Measurements from ENCODE around the gene TMEM38A.

Gene TMEM38A

GRCh38 chr19:16660763-16661479, at the start of gene TMEM38A:
Gene TMEM38A, plus strand, starts transcription at chr19:16661139. Its CDS starts 79 bp downstream, at chr19:16661218.
- Histone ChIP-seq H3K27ac (ENCODE audit: low read depth, low read length) (peak within 1 kb of the TSS; percentile 84), H3K4me1 (ENCODE audit: control insufficient read depth, insufficient read depth, low read length, unreplicated experiment) (peaks cover 5% of the 10 kb centered on the region), H3K4me3 (ENCODE audit: low read depth, low read length) (peak within 1 kb of the TSS; percentile 99), H2AFZ (ENCODE audit: low read length, unreplicated experiment) (peak within 1 kb of the TSS; percentile 74), H3K36me3 (ENCODE audit: insufficient read depth, low read length) (no peaks in the 10 kb centered on the region), H3K79me2 (ENCODE audit: control insufficient read depth, insufficient read depth, low read length, unreplicated experiment) (peaks cover 16% of the 10 kb centered on the region), H3K27me3 (ENCODE audit: insufficient read depth, low read length) (no peaks in the 10 kb centered on the region)

DNA sequence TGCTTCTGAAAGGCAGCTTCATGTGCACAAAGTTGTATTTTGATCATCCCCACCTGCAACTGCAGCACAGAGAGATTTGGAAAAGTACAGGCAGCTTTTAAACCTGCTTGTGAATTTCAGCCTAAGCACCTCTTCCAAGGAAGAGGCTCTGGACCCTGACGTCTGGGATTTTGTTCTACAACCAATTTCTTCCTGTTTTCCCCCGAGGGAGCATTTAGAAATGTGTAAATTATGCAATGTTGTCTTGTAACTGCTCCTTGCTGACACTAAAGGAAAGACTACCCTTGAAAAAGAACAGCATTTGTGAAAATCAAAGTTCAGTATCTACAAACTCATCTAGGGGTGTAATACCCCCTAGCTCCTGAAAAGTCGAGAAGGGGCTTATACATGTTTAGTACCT, 48.3 kb upstream of the TMEM38A start:
- Histone ChIP-seq H3K36me3 (ENCODE audit: insufficient read depth, low read length) (no peaks in the 10 kb centered on the region), H3K27me3 (ENCODE audit: insufficient read depth, low read length) (no peaks in the 10 kb centered on the region), H3K79me2 (ENCODE audit: control insufficient read depth, insufficient read depth, low read length, unreplicated experiment) (peaks cover 81% of the 10 kb centered on the region), H3K27ac (ENCODE audit: low read depth, low read length) (no peak overlapping the region), H3K4me3 (ENCODE audit: low read depth, low read length) (no peak overlapping the region), H2AFZ (ENCODE audit: low read length, unreplicated experiment) (no peak overlapping the region), H3K4me1 (ENCODE audit: control insufficient read depth, insufficient read depth, low read length, unreplicated experiment) (peaks cover 31% of the 10 kb centered on the region)

GRCh38 chr19:16613841-16614240, 47.1 kb upstream of the TMEM38A start:
- no peak overlapping the region for H2AFZ ChIP-seq (ENCODE audit: low read length, unreplicated experiment)
- no peaks in the 10 kb centered on the region for H3K36me3 ChIP-seq (ENCODE audit: insufficient read depth, low read length)
- H3K27ac ChIP-seq (ENCODE audit: low read depth, low read length), result no peak overlapping the region
- no peaks in the 10 kb centered on the region for H3K27me3 ChIP-seq (ENCODE audit: insufficient read depth, low read length)
- no peak overlapping the region for H3K4me3 ChIP-seq (ENCODE audit: low read depth, low read length)
- H3K79me2 ChIP-seq (ENCODE audit: control insufficient read depth, insufficient read depth, low read length, unreplicated experiment), result peaks cover 84% of the 10 kb centered on the region
- peaks cover 19% of the 10 kb centered on the region for H3K4me1 ChIP-seq (ENCODE audit: control insufficient read depth, insufficient read depth, low read length, unreplicated experiment)

DNA sequence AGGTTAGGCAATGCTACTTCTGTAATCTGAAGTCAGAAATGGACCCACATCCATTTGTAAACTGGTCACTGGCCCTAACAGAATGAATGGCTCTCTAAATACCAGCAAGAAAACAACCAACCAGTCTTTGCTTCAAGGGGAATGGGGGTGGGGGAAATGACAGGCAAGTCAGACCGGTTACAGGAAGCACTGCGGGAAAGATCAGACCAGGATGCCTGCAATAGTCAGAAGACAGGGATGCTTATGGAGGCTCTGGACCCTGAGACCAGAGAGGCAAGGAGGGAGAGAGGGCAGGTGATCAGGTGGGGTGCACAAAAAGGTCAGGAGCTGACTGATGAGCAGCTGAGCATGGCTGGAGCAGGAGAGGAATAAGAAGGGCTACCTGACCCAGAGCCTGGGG, 46.0 kb upstream of the TMEM38A start:
- peaks cover 14% of the 10 kb centered on the region for H3K4me1 ChIP-seq (ENCODE audit: control insufficient read depth, insufficient read depth, low read length, unreplicated experiment)
- no peak overlapping the region for H3K4me3 ChIP-seq (ENCODE audit: low read depth, low read length)
- H3K79me2 ChIP-seq (ENCODE audit: control insufficient read depth, insufficient read depth, low read length, unreplicated experiment), result peaks cover 92% of the 10 kb centered on the region
- no peak overlapping the region for H2AFZ ChIP-seq (ENCODE audit: low read length, unreplicated experiment)
- H3K36me3 ChIP-seq (ENCODE audit: insufficient read depth, low read length), result no peaks in the 10 kb centered on the region
- no peaks in the 10 kb centered on the region for H3K27me3 ChIP-seq (ENCODE audit: insufficient read depth, low read length)
- H3K27ac ChIP-seq (ENCODE audit: low read depth, low read length), result no peak overlapping the region

- Histone ChIP-seq H2AFZ (ENCODE audit: low read length, unreplicated experiment) (no peak overlapping the region), H3K79me2 (ENCODE audit: control insufficient read depth, insufficient read depth, low read length, unreplicated experiment) (peaks cover 96% of the 10 kb centered on the region), H3K4me1 (ENCODE audit: control insufficient read depth, insufficient read depth, low read length, unreplicated experiment) (peaks cover 12% of the 10 kb centered on the region)
These were observed 45.1 kb upstream of the TMEM38A start for GRCh38 chr19:16615808-16616207.

GRCh38 chr19:16618248-16618647, 42.7 kb upstream of the TMEM38A start:
- Histone ChIP-seq H3K36me3 (ENCODE audit: insufficient read depth, low read length) (no peaks in the 10 kb centered on the region), H3K27me3 (ENCODE audit: insufficient read depth, low read length) (no peaks in the 10 kb centered on the region), H3K4me1 (ENCODE audit: control insufficient read depth, insufficient read depth, low read length, unreplicated experiment) (peaks cover 2% of the 10 kb centered on the region), H2AFZ (ENCODE audit: low read length, unreplicated experiment) (no peak overlapping the region), H3K27ac (ENCODE audit: low read depth, low read length) (no peak overlapping the region), H3K79me2 (ENCODE audit: control insufficient read depth, insufficient read depth, low read length, unreplicated experiment) (peaks cover 96% of the 10 kb centered on the region), H3K4me3 (ENCODE audit: low read depth, low read length) (no peak overlapping the region)

More at GRCh38 chr19:16615808-16616207, 45.1 kb upstream of the TMEM38A start:
- Histone ChIP-seq H3K27me3 (ENCODE audit: insufficient read depth, low read length) (no peaks in the 10 kb centered on the region), H3K4me3 (ENCODE audit: low read depth, low read length) (no peak overlapping the region), H3K36me3 (ENCODE audit: insufficient read depth, low read length) (no peaks in the 10 kb centered on the region), H3K27ac (ENCODE audit: low read depth, low read length) (no peak overlapping the region)

DNA sequence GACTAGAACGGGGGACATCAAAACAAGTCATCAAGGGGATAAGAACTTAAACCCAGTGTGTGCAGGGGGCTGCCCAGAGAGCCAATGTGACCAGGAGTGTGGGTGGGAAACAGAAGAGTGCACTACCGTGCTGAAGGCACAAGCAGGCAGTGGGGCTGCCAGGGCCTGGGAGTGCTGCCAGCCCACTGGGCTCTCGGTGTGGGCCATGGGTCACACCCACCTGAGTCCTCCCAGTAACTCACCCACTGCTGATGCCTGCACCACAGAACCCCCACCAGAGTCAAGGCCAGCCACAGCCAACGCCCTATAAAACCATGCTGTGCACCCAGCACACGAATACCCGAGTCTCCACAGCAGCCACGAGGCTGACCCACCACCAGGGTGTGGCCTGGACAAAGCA, 41.5 kb upstream of the TMEM38A start:
- Histone ChIP-seq H3K27me3 (ENCODE audit: insufficient read depth, low read length) (no peaks in the 10 kb centered on the region), H3K27ac (ENCODE audit: low read depth, low read length) (no peak overlapping the region), H3K4me3 (ENCODE audit: low read depth, low read length) (no peak overlapping the region), H3K4me1 (ENCODE audit: control insufficient read depth, insufficient read depth, low read length, unreplicated experiment) (no peaks in the 10 kb centered on the region), H3K36me3 (ENCODE audit: insufficient read depth, low read length) (no peaks in the 10 kb centered on the region), H2AFZ (ENCODE audit: low read length, unreplicated experiment) (no peak overlapping the region), H3K79me2 (ENCODE audit: control insufficient read depth, insufficient read depth, low read length, unreplicated experiment) (peaks cover 97% of the 10 kb centered on the region)

DNA sequence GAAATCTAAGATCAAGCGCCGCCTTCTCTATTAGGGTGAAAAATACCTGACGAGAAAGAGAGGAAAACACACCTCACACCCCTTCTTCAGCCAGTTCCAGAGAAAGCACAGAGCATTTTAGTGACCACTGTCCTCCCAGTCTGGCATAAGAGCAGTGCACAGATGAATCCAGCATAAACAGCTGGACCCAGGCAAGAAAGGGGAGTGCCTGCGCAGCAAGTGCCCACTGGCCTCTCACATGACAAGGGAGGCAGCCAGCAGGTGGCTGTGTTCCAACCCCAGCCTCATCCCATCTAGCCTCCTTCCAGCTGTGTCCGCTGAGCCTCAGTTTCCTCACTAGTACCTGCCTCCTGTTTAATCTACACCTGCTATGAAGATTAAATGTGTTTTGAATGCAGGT, 40.9 kb upstream of the TMEM38A start:
- no peaks in the 10 kb centered on the region for H3K27me3 ChIP-seq (ENCODE audit: insufficient read depth, low read length)
- no peak overlapping the region for H3K27ac ChIP-seq (ENCODE audit: low read depth, low read length)
- no peak overlapping the region for H3K4me3 ChIP-seq (ENCODE audit: low read depth, low read length)
- peaks cover 97% of the 10 kb centered on the region for H3K79me2 ChIP-seq (ENCODE audit: control insufficient read depth, insufficient read depth, low read length, unreplicated experiment)
- no peaks in the 10 kb centered on the region for H3K4me1 ChIP-seq (ENCODE audit: control insufficient read depth, insufficient read depth, low read length, unreplicated experiment)
- no peak overlapping the region for H2AFZ ChIP-seq (ENCODE audit: low read length, unreplicated experiment)
- no peaks in the 10 kb centered on the region for H3K36me3 ChIP-seq (ENCODE audit: insufficient read depth, low read length)

- Histone ChIP-seq H3K4me1 (ENCODE audit: control insufficient read depth, insufficient read depth, low read length, unreplicated experiment) (peaks cover 4% of the 10 kb centered on the region), H3K36me3 (ENCODE audit: insufficient read depth, low read length) (no peaks in the 10 kb centered on the region), H3K27ac (ENCODE audit: low read depth, low read length) (no peak overlapping the region), H3K79me2 (ENCODE audit: control insufficient read depth, insufficient read depth, low read length, unreplicated experiment) (peaks cover 100% of the 10 kb centered on the region), H3K4me3 (ENCODE audit: low read depth, low read length) (no peak overlapping the region), H3K27me3 (ENCODE audit: insufficient read depth, low read length) (no peaks in the 10 kb centered on the region), H2AFZ (ENCODE audit: low read length, unreplicated experiment) (no peak overlapping the region)
These were observed 40.4 kb upstream of the TMEM38A start for GRCh38 chr19:16620584-16620983.

GRCh38 chr19:16621165-16621800, 39.7 kb upstream of the TMEM38A start:
- peaks cover 100% of the 10 kb centered on the region for H3K79me2 ChIP-seq (ENCODE audit: control insufficient read depth, insufficient read depth, low read length, unreplicated experiment)
- no peaks in the 10 kb centered on the region for H3K27me3 ChIP-seq (ENCODE audit: insufficient read depth, low read length)
- no peak overlapping the region for H3K4me3 ChIP-seq (ENCODE audit: low read depth, low read length)
- no peak overlapping the region for H3K27ac ChIP-seq (ENCODE audit: low read depth, low read length)
- peaks cover 9% of the 10 kb centered on the region for H3K4me1 ChIP-seq (ENCODE audit: control insufficient read depth, insufficient read depth, low read length, unreplicated experiment)
- H3K36me3 ChIP-seq (ENCODE audit: insufficient read depth, low read length), result no peaks in the 10 kb centered on the region
- no peak overlapping the region for H2AFZ ChIP-seq (ENCODE audit: low read length, unreplicated experiment)

DNA sequence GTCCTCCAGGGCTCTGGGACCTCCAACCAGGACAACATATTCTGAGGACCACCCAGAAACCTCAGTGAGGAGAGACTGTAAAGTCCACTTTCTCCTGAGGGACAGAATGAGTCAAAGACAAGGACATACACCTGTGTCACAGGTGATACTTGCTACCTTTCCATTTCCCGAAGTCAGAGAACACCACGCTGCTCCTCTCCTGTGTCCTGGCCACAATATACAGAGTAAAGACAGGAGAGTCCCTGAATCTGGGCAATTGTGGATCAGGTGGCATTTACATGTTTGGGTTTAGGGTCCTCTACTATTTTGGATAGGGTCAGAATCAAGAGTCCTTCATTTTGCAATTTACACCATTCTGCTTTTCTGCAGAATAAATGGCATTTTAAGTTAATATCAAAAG, 37.9 kb upstream of the TMEM38A start:
- Histone ChIP-seq H3K27me3 (ENCODE audit: insufficient read depth, low read length) (no peaks in the 10 kb centered on the region), H3K27ac (ENCODE audit: low read depth, low read length) (no peak overlapping the region), H3K79me2 (ENCODE audit: control insufficient read depth, insufficient read depth, low read length, unreplicated experiment) (peaks cover 98% of the 10 kb centered on the region), H3K4me1 (ENCODE audit: control insufficient read depth, insufficient read depth, low read length, unreplicated experiment) (peaks cover 11% of the 10 kb centered on the region), H3K36me3 (ENCODE audit: insufficient read depth, low read length) (no peaks in the 10 kb centered on the region), H3K4me3 (ENCODE audit: low read depth, low read length) (no peak overlapping the region), H2AFZ (ENCODE audit: low read length, unreplicated experiment) (no peak overlapping the region)
